ENCODE data around the gene CHMP4B.
A peak's percentile ranks its signal among the peaks of the same experiment; 100 is the strongest.

CHMP4B gene

GRCh38 chr20:33810885-33811775 is at the start of gene CHMP4B:
Gene CHMP4B (plus strand): TSS chr20:33811348. CDS start chr20:33811469, 121 bp downstream.
- DNase-seq = peak; percentile 96
- in situ Hi-C loops (cut with HindIII; ENCODE audit: low pct_ligation_motif_present, low pct_unique_long_range_greater_than_20kb, low sequenced_read_pairs) = no loop called here

GRCh38 chr20:33761698-33762250 is 49.4 kb upstream of the CHMP4B start:
- no peak for DNase-seq
- in situ Hi-C loops (cut with HindIII; ENCODE audit: low pct_ligation_motif_present, low pct_unique_long_range_greater_than_20kb, low sequenced_read_pairs) = no loop called here

GRCh38 chr20:33765099-33765498 is 46.0 kb upstream of the CHMP4B start:
- DNase-seq = no peak
- in situ Hi-C loops (cut with HindIII; ENCODE audit: low pct_ligation_motif_present, low pct_unique_long_range_greater_than_20kb, low sequenced_read_pairs) = no loop called here

- no peak for DNase-seq
- in situ Hi-C loops (cut with HindIII; ENCODE audit: low pct_ligation_motif_present, low pct_unique_long_range_greater_than_20kb, low sequenced_read_pairs) = no loop called here
Measured at GRCh38 chr20:33765592-33765991, 45.6 kb upstream of the CHMP4B start.

GRCh38 chr20:33766686-33767085 is 44.5 kb upstream of the CHMP4B start:
- DNase-seq = no peak
- in situ Hi-C loops (cut with HindIII; ENCODE audit: low pct_ligation_motif_present, low pct_unique_long_range_greater_than_20kb, low sequenced_read_pairs) = no loop called here

- no peak for DNase-seq
- in situ Hi-C loops (cut with HindIII; ENCODE audit: low pct_ligation_motif_present, low pct_unique_long_range_greater_than_20kb, low sequenced_read_pairs) = no loop called here
Measured at GRCh38 chr20:33767777-33768138, 43.4 kb upstream of the CHMP4B start.

- in situ Hi-C loops (cut with HindIII; ENCODE audit: low pct_ligation_motif_present, low pct_unique_long_range_greater_than_20kb, low sequenced_read_pairs) = no loop called here
Measured at GRCh38 chr20:33769043-33769442, 42.1 kb upstream of the CHMP4B start.

GRCh38 chr20:33770005-33770404 is 41.1 kb upstream of the CHMP4B start:
- DNase-seq = no peak
- in situ Hi-C loops (cut with HindIII; ENCODE audit: low pct_ligation_motif_present, low pct_unique_long_range_greater_than_20kb, low sequenced_read_pairs) = no loop called here

More at GRCh38 chr20:33769043-33769442, 42.1 kb upstream of the CHMP4B start:
- no peak for DNase-seq

- in situ Hi-C loops (cut with HindIII; ENCODE audit: low pct_ligation_motif_present, low pct_unique_long_range_greater_than_20kb, low sequenced_read_pairs) = no loop called here
- DNase-seq = no peak
Measured at GRCh38 chr20:33771938-33772337, 39.2 kb upstream of the CHMP4B start.

- in situ Hi-C loops (cut with HindIII; ENCODE audit: low pct_ligation_motif_present, low pct_unique_long_range_greater_than_20kb, low sequenced_read_pairs) = no loop called here
Measured at GRCh38 chr20:33772439-33772838, 38.7 kb upstream of the CHMP4B start.

GRCh38 chr20:33773412-33774089 is 37.6 kb upstream of the CHMP4B start:
- DNase-seq = no peak

More at GRCh38 chr20:33772439-33772838, 38.7 kb upstream of the CHMP4B start:
- peak; percentile 19 for DNase-seq

GRCh38 chr20:33777816-33778215 is 33.3 kb upstream of the CHMP4B start:
- in situ Hi-C loops (cut with HindIII; ENCODE audit: low pct_ligation_motif_present, low pct_unique_long_range_greater_than_20kb, low sequenced_read_pairs) = no loop called here
- no peak for DNase-seq

More at GRCh38 chr20:33773412-33774089, 37.6 kb upstream of the CHMP4B start:
- in situ Hi-C loops (cut with HindIII; ENCODE audit: low pct_ligation_motif_present, low pct_unique_long_range_greater_than_20kb, low sequenced_read_pairs) = no loop called here

GRCh38 chr20:33781133-33781532 is 30.0 kb upstream of the CHMP4B start:
- DNase-seq = no peak
- in situ Hi-C loops (cut with HindIII; ENCODE audit: low pct_ligation_motif_present, low pct_unique_long_range_greater_than_20kb, low sequenced_read_pairs) = no loop called here

GRCh38 chr20:33781945-33782344 is 29.2 kb upstream of the CHMP4B start:
- no peak for DNase-seq
- in situ Hi-C loops (cut with HindIII; ENCODE audit: low pct_ligation_motif_present, low pct_unique_long_range_greater_than_20kb, low sequenced_read_pairs) = no loop called here

GRCh38 chr20:33783256-33783655 is 27.9 kb upstream of the CHMP4B start:
- in situ Hi-C loops (cut with HindIII; ENCODE audit: low pct_ligation_motif_present, low pct_unique_long_range_greater_than_20kb, low sequenced_read_pairs) = no loop called here
- DNase-seq = no peak

- DNase-seq = no peak
- in situ Hi-C loops (cut with HindIII; ENCODE audit: low pct_ligation_motif_present, low pct_unique_long_range_greater_than_20kb, low sequenced_read_pairs) = no loop called here
Measured at GRCh38 chr20:33783818-33784217, 27.3 kb upstream of the CHMP4B start.

- in situ Hi-C loops (cut with HindIII; ENCODE audit: low pct_ligation_motif_present, low pct_unique_long_range_greater_than_20kb, low sequenced_read_pairs) = no loop called here
- no peak for DNase-seq
Measured at GRCh38 chr20:33784225-33784624, 26.9 kb upstream of the CHMP4B start.

- in situ Hi-C loops (cut with HindIII; ENCODE audit: low pct_ligation_motif_present, low pct_unique_long_range_greater_than_20kb, low sequenced_read_pairs) = no loop called here
- DNase-seq = no peak
Measured at GRCh38 chr20:33785503-33785902, 25.6 kb upstream of the CHMP4B start.

- no peak for DNase-seq
- in situ Hi-C loops (cut with HindIII; ENCODE audit: low pct_ligation_motif_present, low pct_unique_long_range_greater_than_20kb, low sequenced_read_pairs) = no loop called here
Measured at GRCh38 chr20:33787253-33787891, 23.8 kb upstream of the CHMP4B start.
